Neural cell (in vitro differentiated cells): ENCODE results near the gene OR10J4.

Experiments
- CTCF ChIP-seq: fragments of 450-650 bp; IDR thresholded peaks from 2 replicates; pipeline ENCODE4 v1.5.1; 2014; ENCODE audit warnings: antibody characterized with exemption, mild to moderate bottlenecking, moderate library complexity; ENCODE audit not compliant: poor library complexity, severe bottlenecking
- EP300 ChIP-seq: fragments of 450-650 bp; conservative IDR thresholded peaks from 2 replicates; pipeline ENCODE4 v1.6.1; 2014; ENCODE audit warnings: antibody characterized with exemption, mild to moderate bottlenecking, moderate library complexity; ENCODE audit not compliant: poor library complexity, severe bottlenecking
- EZH2 ChIP-seq: fragments of 200-600, 300-800 bp; shearing (Covaris generic), sonication (generic); IDR thresholded peaks from 2 replicates; pipeline ENCODE4 v1.6.1; 2014; ENCODE audit warnings: antibody characterized with exemption, low read length, borderline replicate concordance, mild to moderate bottlenecking; ENCODE audit not compliant: insufficient read depth, poor library complexity, severe bottlenecking
- MXI1 ChIP-seq: fragments of 450-650 bp; conservative IDR thresholded peaks from 2 replicates; pipeline ENCODE4 v1.6.1; 2014; ENCODE audit warnings: antibody characterized with exemption, mild to moderate bottlenecking; ENCODE audit not compliant: poor library complexity, severe bottlenecking
- POLR2AphosphoS5 ChIP-seq: IDR thresholded peaks from 2 replicates; pipeline ENCODE4 v1.6.1; 2012
- RAD21 ChIP-seq: fragments of 450-650 bp; conservative IDR thresholded peaks from 2 replicates; pipeline ENCODE4 v1.6.1; 2014; ENCODE audit warnings: antibody characterized with exemption, mild to moderate bottlenecking, moderate library complexity
- REST ChIP-seq: IDR thresholded peaks from 2 replicates; pipeline ENCODE4 v1.6.1; 2012; ENCODE audit warnings: borderline replicate concordance
- SMC3 ChIP-seq: fragments of 450-650 bp; conservative IDR thresholded peaks from 2 replicates; pipeline ENCODE4 v1.6.1; 2014; ENCODE audit warnings: antibody characterized with exemption, mild to moderate bottlenecking, moderate library complexity; ENCODE audit not compliant: poor library complexity
- TAF1 ChIP-seq: IDR thresholded peaks from 2 replicates; pipeline ENCODE4 v1.6.1; 2012; ENCODE audit warnings: low read depth

- no peak for TF ChIP-seq CTCF
- no peak for TF ChIP-seq EP300
- no peak for TF ChIP-seq POLR2AphosphoS5
- no peak for TF ChIP-seq SMC3
- no peak for TF ChIP-seq EZH2
- no peak for TF ChIP-seq REST
- TF ChIP-seq TAF1, result no peak
- TF ChIP-seq MXI1, result no peak
- TF ChIP-seq RAD21, result no peak
Observed at GRCh38 chr1:159408862-159409400, 23.1 kb upstream of the OR10J4 start.
